Caco-2 (cell line): ENCODE data around the gene ATXN7L1. TPM values are rescaled to one million over a fixed set of nuclear protein-coding genes. Genes with fewer than 3 reads are reported as not detected.

Experiments used
- BruUV-seq: library from RNA; stranded (reverse); fragments of 400-500 nt; replicated peaks from 2 replicates; lab custom pipeline; 2021; lab: Mats Ljungman, UMichigan
- CTCF ChIA-PET: fragments of 300-600 bp; sonication (Branson Sonifier 250); formaldehyde crosslinking; loops from one replicate; lab custom pipeline; 2022; ENCODE audit warnings: antibody characterized with exemption; lab: Charles Lee
- POLR2A ChIA-PET: fragments of 300-600 bp; sonication (Branson Sonifier 250); formaldehyde crosslinking; loops from one replicate; lab custom pipeline; 2022; ENCODE audit warnings: antibody characterized with exemption; lab: Charles Lee
- DNase-seq, 2 experiments: peaks; one replicate each; pipeline versions ENCODE4 v3.0.0 to v3.0.0-alpha.2; 2020 to 2022
- H3K27me3 ChIP-seq: replicated peaks from 2 replicates; pipeline ENCODE4 v1.6.0; 2011; ENCODE audit warnings: low read length; ENCODE audit not compliant: control insufficient read depth, insufficient read depth
- H3K36me3 ChIP-seq: 2 replicates; pipeline ENCODE4 v1.5.1; 2011; ENCODE audit warnings: low read length; ENCODE audit not compliant: control insufficient read depth, insufficient read depth
- H3K4me1 ChIP-seq: fragments of 250-450 bp; sonication (Bioruptor Pico); 2 replicates; pipeline ENCODE4 v1.5.1; 2020; ENCODE audit warnings: mild to moderate bottlenecking
- H3K4me3 ChIP-seq: 2 replicates; pipeline ENCODE4 v1.5.1; 2011; ENCODE audit warnings: low read depth, mild to moderate bottlenecking, control low read depth, low read length
- H3K9me3 ChIP-seq: fragments of 250-450 bp; sonication (Bioruptor Pico); 2 replicates; pipeline ENCODE4 v1.5.1; 2020; ENCODE audit warnings: mild to moderate bottlenecking, moderate library complexity
- H3K27ac Mint-ChIP-seq: one replicate; pipeline ENCODE4 v1.8.0; 2022; ENCODE audit warnings: mixed read lengths; ENCODE audit not compliant: unreplicated experiment
- H3K27me3 Mint-ChIP-seq: one replicate; pipeline ENCODE4 v1.8.0; 2022; ENCODE audit warnings: mixed read lengths; ENCODE audit not compliant: insufficient read depth, unreplicated experiment
- H3K36me3 Mint-ChIP-seq: one replicate; pipeline ENCODE4 v1.8.0; 2022; ENCODE audit warnings: mild to moderate bottlenecking, mixed read lengths; ENCODE audit not compliant: insufficient read depth, unreplicated experiment
- H3K4me1 Mint-ChIP-seq: one replicate; pipeline ENCODE4 v1.8.0; 2022; ENCODE audit warnings: low read depth, mixed read lengths; ENCODE audit not compliant: unreplicated experiment
- H3K4me3 Mint-ChIP-seq: one replicate; pipeline ENCODE4 v1.8.0; 2022; ENCODE audit warnings: mild to moderate bottlenecking, moderate library complexity, mixed read lengths; ENCODE audit not compliant: unreplicated experiment
- H3K9me3 Mint-ChIP-seq: one replicate; pipeline ENCODE4 v1.8.0; 2022; ENCODE audit warnings: mixed read lengths; ENCODE audit not compliant: unreplicated experiment
- intact Hi-C: fragments of 100-400 bp; cut with micrococcal nuclease; formaldehyde crosslinking; loops from one replicate; pipeline ENCODE4 v1.10.0; 2022; ENCODE audit not compliant: unreplicated experiment
- total RNA-seq: library from RNA; stranded (reverse); gene quantifications from 2 replicates; pipeline ENCODE4 v1.2.3, GENCODE V29; 2022
- TF ChIP-seq, protein P1 (sequence below), 2 experiments: fragments of 200-600 bp in 1 of 2; IDR thresholded peaks; 1 replicate in 1 of 2; 2 replicates in 1 of 2; pipeline versions ENCODE4 v1.5.1 to v1.8.0; 2011 to 2022; ENCODE audit warnings: antibody characterized with exemption in 1 of 2, control low read depth in 1 of 2, inconsistent platforms in 1 of 2, low read depth in 1 of 2, low read length in 1 of 2, mild to moderate bottlenecking in 1 of 2, moderate library complexity in 1 of 2; ENCODE audit not compliant: insufficient read depth in 1 of 2, severe bottlenecking in 1 of 2, unreplicated experiment in 1 of 2

ATXN7L1 gene
- total RNA-seq, 1 experiment from 2014 or later, result 14.1 TPM

DNA sequence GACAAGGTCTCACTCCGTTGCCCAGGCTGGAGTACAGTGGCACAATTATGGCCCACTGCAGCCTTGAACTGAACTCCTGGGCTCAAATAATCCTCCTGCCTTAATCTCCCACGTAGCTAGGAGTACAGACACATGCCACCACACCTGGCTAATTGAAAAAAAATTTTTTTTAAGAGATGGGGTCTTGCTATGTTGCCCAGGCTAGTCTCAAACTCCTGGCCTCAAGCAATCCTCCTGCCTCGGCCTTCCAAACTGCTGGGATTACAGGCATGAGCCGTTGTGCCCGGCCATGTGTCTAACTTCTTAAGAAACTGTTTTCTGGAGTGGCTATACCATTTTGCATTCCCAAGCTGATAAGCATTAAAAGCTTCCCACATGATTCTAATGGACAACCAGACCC is 285.6 kb downstream of the ATXN7L1 start:
- Histone ChIP-seq H3K27me3 (no peaks in the 10 kb centered on the region), H3K4me3 (no peak overlapping the region), H3K36me3 (no peaks in the 10 kb centered on the region), H3K4me1 (no peaks in the 10 kb centered on the region), H3K9me3 (no peaks in the 10 kb centered on the region)
- TF ChIP-seq, protein P1, sequence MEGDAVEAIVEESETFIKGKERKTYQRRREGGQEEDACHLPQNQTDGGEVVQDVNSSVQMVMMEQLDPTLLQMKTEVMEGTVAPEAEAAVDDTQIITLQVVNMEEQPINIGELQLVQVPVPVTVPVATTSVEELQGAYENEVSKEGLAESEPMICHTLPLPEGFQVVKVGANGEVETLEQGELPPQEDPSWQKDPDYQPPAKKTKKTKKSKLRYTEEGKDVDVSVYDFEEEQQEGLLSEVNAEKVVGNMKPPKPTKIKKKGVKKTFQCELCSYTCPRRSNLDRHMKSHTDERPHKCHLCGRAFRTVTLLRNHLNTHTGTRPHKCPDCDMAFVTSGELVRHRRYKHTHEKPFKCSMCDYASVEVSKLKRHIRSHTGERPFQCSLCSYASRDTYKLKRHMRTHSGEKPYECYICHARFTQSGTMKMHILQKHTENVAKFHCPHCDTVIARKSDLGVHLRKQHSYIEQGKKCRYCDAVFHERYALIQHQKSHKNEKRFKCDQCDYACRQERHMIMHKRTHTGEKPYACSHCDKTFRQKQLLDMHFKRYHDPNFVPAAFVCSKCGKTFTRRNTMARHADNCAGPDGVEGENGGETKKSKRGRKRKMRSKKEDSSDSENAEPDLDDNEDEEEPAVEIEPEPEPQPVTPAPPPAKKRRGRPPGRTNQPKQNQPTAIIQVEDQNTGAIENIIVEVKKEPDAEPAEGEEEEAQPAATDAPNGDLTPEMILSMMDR (IDR thresholded peaks at IDR 0.05; ENCODE audit: insufficient read depth in 1 of 2, low read depth in 1 of 2, low read length in 1 of 2, severe bottlenecking in 1 of 2, unreplicated experiment in 1 of 2), result no peak
- DNase-seq, result no peak
- Mint-ChIP-seq H3K27ac (no peak overlapping the region), H3K9me3 (no peaks in the 10 kb centered on the region), H3K4me1 (no peaks in the 10 kb centered on the region), H3K27me3 (no peaks in the 10 kb centered on the region), H3K36me3 (no peaks in the 10 kb centered on the region), H3K4me3 (no peak overlapping the region)
- POLR2A ChIA-PET, result no interaction called here
- no TSS peak for BruUV-seq
- CTCF ChIA-PET, result no interaction called here
- intact Hi-C loops, result no loop called here

DNA sequence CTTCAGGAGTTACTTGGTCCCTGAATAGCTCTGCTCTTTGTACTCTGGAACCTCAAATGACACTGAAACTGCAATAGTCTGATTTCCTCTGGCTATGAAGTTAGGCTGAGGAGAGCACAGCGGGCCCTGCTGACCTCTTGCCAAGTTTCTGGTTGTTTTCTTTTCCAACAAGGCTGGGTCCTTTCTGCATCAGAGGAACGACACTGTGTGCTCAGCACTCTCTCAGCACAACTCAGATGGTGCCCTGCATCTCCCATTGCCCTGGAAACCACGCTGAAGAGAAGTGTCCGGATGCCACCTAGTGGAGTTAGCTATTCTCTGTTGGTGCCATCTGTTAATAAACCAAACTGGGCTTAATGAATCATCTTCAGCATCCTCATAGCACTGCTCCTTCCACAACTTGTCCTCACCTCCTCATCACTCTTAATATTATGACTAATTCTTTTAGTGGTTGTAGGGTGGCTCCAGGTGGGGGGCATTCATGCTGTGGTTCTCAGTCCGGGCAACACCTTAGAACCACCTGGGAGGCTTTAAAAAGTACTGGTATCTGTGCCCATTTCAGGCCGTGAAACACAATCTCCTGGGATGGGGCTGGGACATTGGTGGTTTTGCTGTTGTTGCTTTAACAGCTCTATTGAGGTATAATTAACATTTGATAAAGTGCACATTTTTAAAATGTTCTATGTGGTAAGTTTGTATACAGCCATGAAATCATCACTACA is 286.9 kb downstream of the ATXN7L1 start:
- Mint-ChIP-seq H3K4me1 (no peaks in the 10 kb centered on the region), H3K27ac (no peak overlapping the region), H3K4me3 (no peak overlapping the region), H3K9me3 (peaks cover 5% of the 10 kb centered on the region), H3K27me3 (no peaks in the 10 kb centered on the region), H3K36me3 (no peaks in the 10 kb centered on the region)
- no peaks in the 10 kb centered on the region for H3K9me3 ChIP-seq
- ChIA-PET POLR2A (interaction anchor here (1.1 kb wide), 1 partner anchor 58 kb away, joined by 3 read pairs; no protein-coding TSS in a partner anchor), CTCF (interaction anchor here (0.6 to 1.0 kb wide), 5 partner anchors 10 to 448 kb away, joined by 3 to 15 read pairs (median 3); partner anchors contain the start of gene RINT1)
- H3K4me3 ChIP-seq, result no peak overlapping the region
- TF ChIP-seq, protein P1 (IDR thresholded peaks at IDR 0.05; ENCODE audit: insufficient read depth in 1 of 2, low read depth in 1 of 2, low read length in 1 of 2, severe bottlenecking in 1 of 2, unreplicated experiment in 1 of 2), result peak; percentile 40 to 66
- intact Hi-C loops, result loop anchor here (1.0 to 2.0 kb wide), 3 partner anchors 57 to 666 kb away; partner anchors contain the start of gene RINT1
- no peaks in the 10 kb centered on the region for H3K4me1 ChIP-seq
- no peaks in the 10 kb centered on the region for H3K27me3 ChIP-seq
- BruUV-seq, result no TSS peak
- DNase-seq, result peak; percentile 63 to 66
- H3K36me3 ChIP-seq, result no peaks in the 10 kb centered on the region

DNA sequence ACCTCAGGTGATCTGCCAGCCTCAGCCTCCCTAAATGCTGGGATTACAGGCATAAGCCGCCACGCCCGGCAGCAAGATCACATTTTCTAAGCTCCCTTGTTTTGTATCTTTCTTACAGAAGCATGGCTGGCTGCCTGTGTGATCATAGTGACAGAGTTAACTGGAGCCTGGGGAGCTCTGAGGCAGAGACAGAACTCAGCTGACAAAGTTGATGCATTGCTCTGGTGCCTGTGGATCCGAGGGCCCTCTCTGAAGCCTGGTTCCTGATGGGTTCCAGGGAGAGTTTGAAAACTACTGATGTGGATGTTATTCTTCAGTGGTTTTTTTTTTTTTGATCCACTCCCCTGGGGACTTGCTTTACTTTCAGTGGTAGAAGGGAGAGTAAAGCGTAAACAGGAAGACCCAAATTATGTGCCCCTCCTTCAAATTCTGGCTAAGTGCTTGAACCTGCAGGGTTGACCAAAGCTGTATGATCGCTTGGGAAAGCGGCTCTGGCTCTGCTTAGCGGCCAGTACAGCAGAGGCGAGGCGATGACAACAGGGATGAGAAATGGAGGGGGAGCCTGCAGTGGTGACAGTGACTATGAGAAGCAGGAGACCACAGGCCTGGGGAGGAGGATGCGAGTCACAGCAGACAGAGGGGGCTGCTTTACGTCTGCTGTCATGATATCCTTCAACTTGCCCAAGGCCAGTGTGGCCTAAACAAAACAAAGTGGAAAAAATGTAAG is 288.3 kb downstream of the ATXN7L1 start:
- no TSS peak for BruUV-seq
- Histone ChIP-seq H3K4me1 (no peaks in the 10 kb centered on the region), H3K4me3 (no peak overlapping the region), H3K27me3 (no peaks in the 10 kb centered on the region), H3K9me3 (peaks cover 7% of the 10 kb centered on the region; the same call in 1 of the 2 replicates), H3K36me3 (no peaks in the 10 kb centered on the region)
- intact Hi-C loops, result loop anchor here (2.0 kb wide), 1 partner anchor 55 kb away; the partner anchor contains the start of gene RINT1
- DNase-seq, result no peak
- Mint-ChIP-seq H3K9me3 (peaks cover 12% of the 10 kb centered on the region), H3K4me1 (no peaks in the 10 kb centered on the region), H3K27me3 (no peaks in the 10 kb centered on the region), H3K27ac (no peak overlapping the region), H3K4me3 (no peak overlapping the region), H3K36me3 (no peaks in the 10 kb centered on the region)
- CTCF ChIA-PET, result no interaction called here
- POLR2A ChIA-PET, result no interaction called here
- TF ChIP-seq, protein P1 (IDR thresholded peaks at IDR 0.05; ENCODE audit: insufficient read depth in 1 of 2, low read depth in 1 of 2, low read length in 1 of 2, severe bottlenecking in 1 of 2, unreplicated experiment in 1 of 2), result no peak
